Endodermal cell (in vitro differentiated cells): ENCODE results near the gene KARS1. TPM values are rescaled to one million over a fixed set of nuclear protein-coding genes. Genes with fewer than 3 reads are reported as not detected.

ENCODE experiments used
- DNase-seq: peaks from one replicate; pipeline ENCODE4 v3.0.0-alpha.2; 2017
- H3K27ac ChIP-seq: 2 replicates; pipeline ENCODE4 v1.5.1; 2013; ENCODE audit warnings: mild to moderate bottlenecking, low read depth, low read length, moderate library complexity
- H3K27me3 ChIP-seq: 2 replicates; pipeline ENCODE4 v1.6.1; 2013; ENCODE audit warnings: mild to moderate bottlenecking, low read length, moderate library complexity; ENCODE audit not compliant: insufficient read depth, control insufficient read depth, poor library complexity, severe bottlenecking
- H3K36me3 ChIP-seq: 2 replicates; pipeline ENCODE4 v1.7.0; 2013; ENCODE audit warnings: mild to moderate bottlenecking, low read length, moderate library complexity; ENCODE audit not compliant: control insufficient read depth, insufficient read depth
- H3K4me1 ChIP-seq: one replicate; pipeline ENCODE4 v1.7.0; 2013; ENCODE audit warnings: low read length; ENCODE audit not compliant: control insufficient read depth, insufficient read depth
- H3K4me3 ChIP-seq: 2 replicates; pipeline ENCODE4 v1.5.1; 2013; ENCODE audit warnings: mild to moderate bottlenecking, low read length, moderate library complexity
- H3K9ac ChIP-seq: 2 replicates; pipeline ENCODE4 v1.6.1; 2013; ENCODE audit warnings: mild to moderate bottlenecking, low read length, moderate library complexity; ENCODE audit not compliant: poor library complexity, severe bottlenecking; ENCODE audit errors: extremely low read depth
- H3K9me3 ChIP-seq: 2 replicates; pipeline ENCODE4 v1.6.1; 2013; ENCODE audit warnings: mild to moderate bottlenecking, low read length, moderate library complexity; ENCODE audit not compliant: control insufficient read depth
- H3K27ac Mint-ChIP-seq: 2 replicates; pipeline ENCODE4 v1.8.0; 2020; ENCODE audit warnings: mixed read lengths
- H3K27me3 Mint-ChIP-seq: 2 replicates; pipeline ENCODE4 v1.8.0; 2021; ENCODE audit warnings: mild to moderate bottlenecking, mixed read lengths; ENCODE audit not compliant: insufficient read depth
- H3K36me3 Mint-ChIP-seq: 2 replicates; pipeline ENCODE4 v1.8.0; 2020; ENCODE audit warnings: low read depth, mixed read lengths
- H3K4me1 Mint-ChIP-seq: 2 replicates; pipeline ENCODE4 v1.8.0; 2020; ENCODE audit warnings: mixed read lengths
- H3K4me3 Mint-ChIP-seq: 2 replicates; pipeline ENCODE4 v1.8.0; 2020; ENCODE audit warnings: mild to moderate bottlenecking, moderate library complexity, mixed read lengths
- H3K9me3 Mint-ChIP-seq: 2 replicates; pipeline ENCODE4 v1.8.0; 2020; ENCODE audit warnings: mild to moderate bottlenecking, mixed read lengths
- WGBS, 2 experiments: methylation state at CpG; one replicate each; pipeline versions ENCODE4 v1.1.5 to v1.1.7; 2013; ENCODE audit warnings: missing lambda C conversion rate in 2 of 2, mixed read lengths in 1 of 2; ENCODE audit not compliant: insufficient coverage in 1 of 2, insufficient read length in 1 of 2; 5-methylcytosine and 5-hydroxymethylcytosine counted together
- total RNA-seq, 2 donors: library from RNA; stranded (reverse); fragmentation: NEBNext Ultra II Directional in 1 of 2; extraction: Animal tissue kit (Norgen Biotek cat#: 25700) in 1 of 2; gene quantifications; 2 replicates in 1 of 2; 3 replicates in 1 of 2; pipeline ENCODE4 v1.2.1, GENCODE V29; 2021
- TF ChIP-seq, protein P1 (sequence below): fragments of 200-600 bp; sonication (generic); conservative IDR thresholded peaks from 2 replicates; pipeline ENCODE4 v1.5.0; 2021; ENCODE audit warnings: antibody characterized with exemption, mild to moderate bottlenecking

KARS1 gene
- total RNA-seq, 2 donors from 2014 or later, result 141 to 168 TPM

DNA sequence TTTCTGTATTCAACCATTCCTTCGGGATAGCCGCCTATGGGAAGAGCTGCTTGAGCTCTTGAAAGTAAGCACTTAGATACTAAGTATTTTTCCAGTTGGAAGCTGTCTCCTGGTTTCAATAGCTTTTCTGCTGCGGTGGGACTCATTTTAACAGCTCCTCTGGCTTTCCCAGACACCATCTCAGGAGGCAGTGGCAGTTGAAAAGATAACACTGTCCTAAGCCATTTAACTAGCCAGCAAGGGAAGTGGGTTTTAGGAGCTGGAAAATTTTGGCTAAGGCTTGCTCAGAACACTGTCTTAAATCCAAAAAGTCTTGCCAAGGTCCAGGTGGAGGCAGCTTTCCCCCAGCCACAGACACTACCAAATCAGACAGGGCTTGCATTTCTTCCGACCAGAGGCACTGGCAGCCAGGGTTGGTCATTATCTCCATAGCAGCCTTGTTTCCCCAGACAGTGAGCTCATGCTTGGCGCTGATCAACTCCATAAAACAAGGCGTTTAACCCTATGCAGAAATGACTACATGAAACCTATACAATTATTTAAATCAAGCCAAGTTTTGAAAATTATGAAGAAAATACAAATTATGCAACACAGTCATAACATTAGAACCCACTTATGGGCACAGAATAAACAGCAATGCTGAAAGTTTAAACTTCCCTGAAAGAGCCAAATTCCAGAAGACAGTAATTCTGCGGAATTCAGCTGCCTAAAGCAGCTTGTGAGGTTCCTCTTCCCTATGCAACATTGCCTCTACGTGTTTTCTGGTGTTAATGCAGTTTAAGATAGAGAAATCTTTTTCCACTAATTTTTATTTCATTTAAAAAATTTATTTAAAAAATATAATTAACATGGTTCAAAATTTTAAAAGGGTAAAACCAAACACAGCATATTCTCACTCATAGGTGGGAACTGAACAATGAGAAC, 56.3 kb downstream of the KARS1 start:
- peaks cover 9% of the 10 kb centered on the region for H3K36me3 ChIP-seq
- peak overlapping the region; percentile 93 for H3K27ac Mint-ChIP-seq
- H3K27me3 Mint-ChIP-seq, result no peaks in the 10 kb centered on the region
- no peaks in the 10 kb centered on the region for H3K9me3 ChIP-seq
- WGBS, 2 experiments, result 81 to 91% methylated on average over 4 to 7 of the region's 8 CpGs
- peaks cover 14% of the 10 kb centered on the region for H3K36me3 Mint-ChIP-seq
- peaks cover 26% of the 10 kb centered on the region for H3K4me1 Mint-ChIP-seq
- H3K9me3 Mint-ChIP-seq, result no peaks in the 10 kb centered on the region
- no peak overlapping the region for H3K4me3 ChIP-seq
- no peak for DNase-seq
- H3K4me1 ChIP-seq, result peaks cover 10% of the 10 kb centered on the region
- H3K27me3 ChIP-seq, result no peaks in the 10 kb centered on the region
- TF ChIP-seq, protein P1, sequence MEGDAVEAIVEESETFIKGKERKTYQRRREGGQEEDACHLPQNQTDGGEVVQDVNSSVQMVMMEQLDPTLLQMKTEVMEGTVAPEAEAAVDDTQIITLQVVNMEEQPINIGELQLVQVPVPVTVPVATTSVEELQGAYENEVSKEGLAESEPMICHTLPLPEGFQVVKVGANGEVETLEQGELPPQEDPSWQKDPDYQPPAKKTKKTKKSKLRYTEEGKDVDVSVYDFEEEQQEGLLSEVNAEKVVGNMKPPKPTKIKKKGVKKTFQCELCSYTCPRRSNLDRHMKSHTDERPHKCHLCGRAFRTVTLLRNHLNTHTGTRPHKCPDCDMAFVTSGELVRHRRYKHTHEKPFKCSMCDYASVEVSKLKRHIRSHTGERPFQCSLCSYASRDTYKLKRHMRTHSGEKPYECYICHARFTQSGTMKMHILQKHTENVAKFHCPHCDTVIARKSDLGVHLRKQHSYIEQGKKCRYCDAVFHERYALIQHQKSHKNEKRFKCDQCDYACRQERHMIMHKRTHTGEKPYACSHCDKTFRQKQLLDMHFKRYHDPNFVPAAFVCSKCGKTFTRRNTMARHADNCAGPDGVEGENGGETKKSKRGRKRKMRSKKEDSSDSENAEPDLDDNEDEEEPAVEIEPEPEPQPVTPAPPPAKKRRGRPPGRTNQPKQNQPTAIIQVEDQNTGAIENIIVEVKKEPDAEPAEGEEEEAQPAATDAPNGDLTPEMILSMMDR, result no peak
- H3K9ac ChIP-seq, result peak overlapping the region; percentile 36
- no peak overlapping the region for H3K4me3 Mint-ChIP-seq
- H3K27ac ChIP-seq, result peak overlapping the region; percentile 59

DNA sequence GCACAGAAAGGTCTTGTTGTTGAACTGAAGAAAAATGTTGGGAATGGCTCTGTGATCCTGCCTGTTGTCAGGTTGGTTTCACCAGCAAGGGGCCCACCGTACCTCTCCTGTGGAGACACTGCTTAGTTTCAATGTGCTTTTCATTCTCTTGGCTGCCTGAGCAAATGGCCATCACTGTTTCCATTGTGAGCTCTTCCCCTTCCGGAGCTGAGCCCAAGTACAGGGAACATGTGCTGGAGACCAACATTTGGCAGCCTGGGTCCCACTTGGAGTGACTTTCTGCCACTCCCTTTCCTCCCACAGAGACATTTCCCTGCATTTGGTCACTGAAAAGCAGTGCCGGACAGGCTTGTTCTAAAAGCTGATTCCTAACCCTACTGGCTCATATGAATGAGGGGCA, 58.2 kb downstream of the KARS1 start:
- peaks cover 10% of the 10 kb centered on the region for H3K4me1 ChIP-seq
- H3K9ac ChIP-seq, result no peak overlapping the region
- no peaks in the 10 kb centered on the region for H3K27me3 ChIP-seq
- Mint-ChIP-seq H3K27me3 (no peaks in the 10 kb centered on the region), H3K9me3 (no peaks in the 10 kb centered on the region), H3K36me3 (peaks cover 12% of the 10 kb centered on the region), H3K27ac (no peak overlapping the region), H3K4me1 (peaks cover 19% of the 10 kb centered on the region), H3K4me3 (no peak overlapping the region)
- TF ChIP-seq, protein P1, result no peak
- H3K4me3 ChIP-seq, result no peak overlapping the region
- peaks cover 9% of the 10 kb centered on the region for H3K36me3 ChIP-seq
- WGBS, 2 experiments, result 75 to 90% methylated on average over 3 of the region's 3 CpGs
- no peaks in the 10 kb centered on the region for H3K9me3 ChIP-seq
- no peak overlapping the region for H3K27ac ChIP-seq
- no peak for DNase-seq

DNA sequence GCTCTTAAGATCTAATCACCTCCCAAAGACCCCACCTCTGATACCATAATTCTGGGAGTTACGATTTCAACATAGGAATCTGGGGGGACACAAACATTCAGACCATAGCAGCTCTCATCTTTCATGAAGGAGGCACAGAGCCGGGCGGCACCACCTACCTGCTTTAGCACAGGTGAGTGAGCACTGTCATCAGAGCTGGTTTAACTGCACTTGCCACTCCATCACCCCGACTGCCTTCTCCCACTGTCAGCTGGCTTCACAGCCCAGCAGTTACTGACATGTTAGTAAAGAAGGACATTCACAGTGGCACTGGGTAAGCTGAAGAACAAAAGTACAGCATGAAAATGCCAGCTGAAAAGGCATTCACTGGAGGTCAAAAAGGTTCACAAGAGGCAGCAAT, 58.7 kb downstream of the KARS1 start:
- peaks cover 9% of the 10 kb centered on the region for H3K36me3 ChIP-seq
- H3K4me1 Mint-ChIP-seq, result peaks cover 13% of the 10 kb centered on the region
- H3K4me3 ChIP-seq, result no peak overlapping the region
- H3K4me1 ChIP-seq, result peaks cover 10% of the 10 kb centered on the region
- no peak overlapping the region for H3K4me3 Mint-ChIP-seq
- H3K9ac ChIP-seq, result no peak overlapping the region
- H3K9me3 Mint-ChIP-seq, result no peaks in the 10 kb centered on the region
- H3K27me3 Mint-ChIP-seq, result no peaks in the 10 kb centered on the region
- no peak for DNase-seq
- H3K9me3 ChIP-seq, result no peaks in the 10 kb centered on the region
- H3K27ac Mint-ChIP-seq, result no peak overlapping the region
- H3K27ac ChIP-seq, result no peak overlapping the region
- WGBS, 2 experiments, result 97 to 98% methylated on average over 4 of the region's 4 CpGs
- H3K36me3 Mint-ChIP-seq, result peaks cover 12% of the 10 kb centered on the region
- no peaks in the 10 kb centered on the region for H3K27me3 ChIP-seq
- TF ChIP-seq, protein P1, result no peak
